VCaP (cell line): ENCODE results near the gene RASSF8.

ENCODE experiments used
- H3K27ac ChIP-seq: fragments of 450-650 bp; 2 replicates; pipeline ENCODE4 v1.5.1; 2017
- CTCF ChIP-seq: fragments of 450-650 bp; conservative IDR thresholded peaks from 2 replicates; pipeline ENCODE4 v1.5.1; 2017; ENCODE audit warnings: mild to moderate bottlenecking, moderate library complexity

Gene RASSF8

GRCh38 chr12:25993901-25994651 is 35.6 kb downstream of the RASSF8 start:
- TF ChIP-seq CTCF: no peak
- no peak overlapping the region for H3K27ac ChIP-seq

- TF ChIP-seq CTCF: no peak
- no peak overlapping the region for H3K27ac ChIP-seq
Observed at GRCh38 chr12:25994901-25995625, 36.6 kb downstream of the RASSF8 start.

GRCh38 chr12:25995906-25996305 is 37.4 kb downstream of the RASSF8 start:
- H3K27ac ChIP-seq: no peak overlapping the region
- no peak for TF ChIP-seq CTCF

GRCh38 chr12:25996677-25997076 is 38.2 kb downstream of the RASSF8 start:
- TF ChIP-seq CTCF: no peak
- H3K27ac ChIP-seq: no peak overlapping the region

- TF ChIP-seq CTCF: no peak
- H3K27ac ChIP-seq: no peak overlapping the region
Observed at GRCh38 chr12:25997201-25997963, 38.9 kb downstream of the RASSF8 start.

- TF ChIP-seq CTCF: no peak
- H3K27ac ChIP-seq: no peak overlapping the region
Observed at GRCh38 chr12:26000898-26001297, 42.4 kb downstream of the RASSF8 start.

GRCh38 chr12:26001530-26001929 is 43.0 kb downstream of the RASSF8 start:
- peak; percentile 76 for TF ChIP-seq CTCF
- H3K27ac ChIP-seq: no peak overlapping the region
